HG02759 (cell line): ENCODE results near the gene CARHSP1.
"Not testable (repeated sequence)": the region's sequence is repeated elsewhere in the genome, so short reads cannot be mapped to it uniquely, and the experiment has no call there.

ENCODE experiments used
- ATAC-seq: cut with Tn5 transposase; IDR thresholded peaks from one replicate; pipeline ENCODE4 v1.9.1; 2021; ENCODE audit warnings: mild to moderate bottlenecking, moderate library complexity; ENCODE audit not compliant: unreplicated experiment

CARHSP1 gene

DNA sequence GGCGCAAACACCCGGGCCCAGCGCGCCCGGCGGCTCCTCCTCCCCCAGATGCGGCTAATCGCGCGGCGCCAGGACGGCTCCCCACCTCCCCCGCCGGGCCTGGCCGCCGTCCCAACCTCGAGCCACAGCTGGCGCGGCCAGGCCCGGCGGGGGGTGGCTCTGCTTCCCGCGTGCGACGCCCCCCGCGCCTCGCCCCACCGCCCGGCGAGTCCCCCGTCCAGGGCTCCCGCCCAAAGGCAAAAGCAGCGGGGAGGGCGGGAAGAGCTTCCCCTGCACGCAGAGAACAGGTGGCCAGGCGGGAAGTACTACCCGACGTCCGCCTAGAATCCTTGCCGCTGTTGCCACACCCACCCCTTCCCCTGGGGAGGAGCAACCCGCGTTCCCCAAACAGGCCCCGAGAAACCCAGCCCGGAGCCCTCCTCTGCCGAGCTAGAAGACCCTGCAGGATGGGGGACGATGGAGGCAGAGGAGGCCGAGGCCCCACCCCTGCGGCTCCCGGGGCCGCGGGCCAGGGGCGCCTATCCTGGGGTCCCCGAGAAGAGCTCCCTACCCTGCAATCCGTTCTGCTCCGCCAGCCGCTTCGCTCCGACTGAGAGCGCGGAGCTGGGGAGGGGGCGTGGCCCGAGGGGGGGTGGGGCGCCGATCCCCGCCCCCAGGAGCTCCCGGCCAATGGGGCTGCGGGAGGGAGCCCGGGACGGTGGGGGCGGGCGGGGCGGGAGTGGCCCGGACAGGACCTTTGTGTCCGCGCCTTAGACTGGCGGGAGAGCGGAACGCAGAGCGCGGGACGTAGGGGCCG lies at the start of gene CARHSP1:
Gene CARHSP1, minus strand, starts transcription at position 591 of the 796 bp plus-strand sequence. CDS start 9,678 bp downstream, outside the sequence.
- peak; percentile 71 for ATAC-seq

GRCh38 chr16:8917336-8917735 lies 48.5 kb upstream of the CARHSP1 start:
- ATAC-seq, result not testable (repeated sequence)

- no peak for ATAC-seq
These were observed 47.9 kb upstream of the CARHSP1 start for GRCh38 chr16:8916541-8917225.

DNA sequence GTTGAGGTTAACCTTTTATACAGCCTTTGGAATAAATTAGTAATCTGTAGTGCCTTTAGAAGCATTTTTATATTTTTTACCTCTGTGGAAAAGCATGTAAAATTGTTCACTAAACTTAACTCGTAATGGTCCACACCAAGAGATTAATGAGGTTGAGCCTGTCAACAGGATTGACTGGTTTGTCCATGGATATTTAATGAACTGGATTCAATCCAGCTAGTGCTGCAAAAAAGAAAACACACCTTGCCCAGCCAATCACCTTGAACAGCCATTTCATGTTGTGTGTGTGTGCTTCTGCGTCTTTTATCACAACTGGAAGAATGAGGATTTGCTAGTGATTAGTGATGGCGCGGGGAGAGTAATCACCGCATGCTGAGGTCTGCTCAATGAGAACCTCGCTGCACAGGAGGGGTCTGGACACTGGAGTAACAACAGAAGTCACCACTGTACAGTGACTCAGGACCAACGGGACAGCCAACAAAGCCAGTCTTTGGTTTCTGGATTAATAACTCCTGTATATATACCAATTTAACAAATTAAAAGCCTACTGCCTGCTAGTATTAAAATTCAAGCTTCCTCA lies 47.0 kb upstream of the CARHSP1 start:
- ATAC-seq, result no peak

- no peak for ATAC-seq
These were observed 45.3 kb upstream of the CARHSP1 start for GRCh38 chr16:8914098-8914497.

DNA sequence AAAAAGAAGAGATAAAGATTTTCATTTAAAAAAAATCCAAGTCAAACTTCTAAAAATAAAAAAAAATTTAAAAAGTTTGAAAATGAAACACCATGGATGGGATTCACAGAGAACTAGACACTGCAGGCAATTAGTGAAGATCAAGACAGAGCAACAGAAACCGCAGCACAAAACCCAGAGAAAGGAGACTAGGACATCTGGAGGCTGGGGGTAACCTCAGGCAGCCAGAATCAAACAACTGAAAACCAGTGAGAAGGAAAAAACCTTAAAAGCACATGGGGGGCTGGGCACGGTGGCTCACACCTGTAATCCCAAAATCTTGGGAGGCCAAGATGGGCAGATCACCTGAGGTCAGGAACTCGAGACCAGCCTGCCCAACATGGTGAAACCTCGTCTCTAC lies 44.0 kb upstream of the CARHSP1 start:
- ATAC-seq, result no peak

- ATAC-seq, result no peak
These were observed 42.0 kb upstream of the CARHSP1 start for GRCh38 chr16:8910811-8911210.

DNA sequence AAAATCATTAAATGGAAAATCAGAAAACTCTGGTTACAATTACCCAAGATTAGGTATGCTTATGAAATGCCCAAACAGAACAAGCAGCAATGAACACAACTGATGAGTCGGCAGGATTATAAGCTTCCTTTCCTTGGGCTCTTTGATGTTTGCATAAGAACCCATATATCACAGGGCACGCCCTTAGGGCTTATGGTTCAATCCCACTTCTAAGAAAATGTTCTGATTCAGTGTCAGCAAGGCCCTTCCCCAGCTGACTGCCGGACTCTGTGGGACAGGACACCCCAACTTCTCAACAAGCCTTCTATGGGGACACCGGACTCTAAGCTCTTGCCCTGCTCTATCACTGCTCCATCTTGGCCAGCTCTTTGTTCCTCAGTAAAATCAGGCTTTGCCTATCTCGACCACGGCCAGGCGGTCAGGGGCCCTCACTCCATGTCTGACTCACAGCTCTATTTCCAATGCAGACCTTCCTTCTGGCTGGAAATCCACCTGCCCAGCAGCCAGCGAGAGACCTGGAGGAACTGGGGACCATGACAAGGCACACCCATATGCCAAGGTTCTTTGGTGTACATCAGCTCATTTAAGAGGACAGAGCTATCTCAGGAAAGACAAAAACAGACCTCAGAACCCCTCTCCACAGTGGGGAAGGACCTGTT lies 40.1 kb upstream of the CARHSP1 start:
- no peak for ATAC-seq

DNA sequence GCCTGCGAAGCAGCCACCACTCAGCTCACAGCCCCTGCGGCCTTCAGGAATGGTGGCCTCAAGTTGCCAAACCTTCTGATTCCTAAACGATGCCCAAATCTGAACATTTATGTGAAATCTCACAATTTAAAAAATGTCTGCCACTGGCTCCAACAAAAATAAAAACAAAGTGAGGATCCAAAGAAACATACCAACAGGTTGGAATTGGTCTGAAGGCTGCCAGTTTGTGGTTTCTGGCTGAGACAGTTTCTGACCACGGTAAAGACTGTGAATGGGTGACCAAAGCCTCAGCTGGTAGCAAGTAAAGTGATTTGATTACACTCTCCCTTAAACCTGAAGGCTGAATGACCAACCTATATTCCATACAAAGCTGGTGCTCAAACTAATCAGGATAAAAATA lies 38.3 kb upstream of the CARHSP1 start:
- no peak for ATAC-seq

DNA sequence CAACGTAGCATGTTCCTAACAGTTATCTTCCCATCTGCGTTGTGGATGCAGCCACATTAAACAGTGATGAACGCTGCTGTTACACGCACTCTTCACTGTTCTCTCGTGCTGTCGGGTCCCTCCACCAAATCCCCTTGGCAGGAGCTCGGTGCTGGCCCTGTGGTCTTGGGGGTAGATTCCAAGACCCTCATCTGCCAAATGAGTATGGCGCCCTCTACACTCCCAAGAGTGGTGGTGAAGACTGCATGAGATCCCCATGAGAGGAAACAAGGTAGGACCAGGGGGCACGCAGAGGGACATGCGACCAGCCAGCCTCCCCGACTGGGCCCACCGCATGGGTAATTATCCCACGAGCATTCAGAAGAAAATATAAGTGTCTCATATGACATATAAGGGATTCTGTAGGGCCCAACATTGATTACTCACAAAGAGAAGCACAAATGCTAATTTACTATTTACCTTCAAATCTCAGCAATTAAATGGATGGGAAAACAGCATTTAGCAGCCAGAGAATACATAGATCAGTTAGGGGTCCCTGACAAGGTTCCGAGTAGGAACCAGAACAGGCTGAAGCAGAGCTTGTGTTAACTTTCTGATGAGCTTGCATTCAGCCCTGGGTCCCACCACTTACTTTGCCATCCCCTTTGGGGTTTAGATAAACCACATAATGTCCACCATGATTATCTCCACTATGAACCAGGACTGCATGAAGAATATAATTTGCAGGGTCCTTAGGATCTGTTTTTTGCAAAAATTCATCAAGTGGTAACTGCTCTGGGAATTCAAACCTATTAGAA lies 37.2 kb upstream of the CARHSP1 start:
- ATAC-seq, result no peak

- ATAC-seq, result no peak
These were observed 36.5 kb upstream of the CARHSP1 start for GRCh38 chr16:8905168-8905762.

DNA sequence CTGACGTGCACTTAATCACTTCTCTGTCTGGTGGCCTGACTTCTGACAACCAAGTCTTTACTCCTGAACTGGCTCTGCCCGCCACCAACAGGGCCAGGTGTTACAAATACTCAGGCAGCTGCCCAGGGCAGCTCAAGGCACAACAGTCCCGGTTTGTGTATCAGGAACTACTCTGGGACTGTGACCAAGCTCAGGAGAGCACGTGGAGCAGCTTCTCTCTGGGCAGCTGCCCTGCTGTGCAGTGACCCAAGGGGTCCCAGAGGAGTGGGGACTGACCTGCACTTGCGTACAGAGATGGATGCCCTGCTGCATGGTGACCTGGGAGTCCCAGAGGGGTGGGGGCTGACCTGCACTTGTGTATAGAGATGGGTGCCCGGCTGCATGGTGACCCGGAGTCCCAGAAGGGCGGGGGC lies 35.2 kb upstream of the CARHSP1 start:
- ATAC-seq, result no peak

DNA sequence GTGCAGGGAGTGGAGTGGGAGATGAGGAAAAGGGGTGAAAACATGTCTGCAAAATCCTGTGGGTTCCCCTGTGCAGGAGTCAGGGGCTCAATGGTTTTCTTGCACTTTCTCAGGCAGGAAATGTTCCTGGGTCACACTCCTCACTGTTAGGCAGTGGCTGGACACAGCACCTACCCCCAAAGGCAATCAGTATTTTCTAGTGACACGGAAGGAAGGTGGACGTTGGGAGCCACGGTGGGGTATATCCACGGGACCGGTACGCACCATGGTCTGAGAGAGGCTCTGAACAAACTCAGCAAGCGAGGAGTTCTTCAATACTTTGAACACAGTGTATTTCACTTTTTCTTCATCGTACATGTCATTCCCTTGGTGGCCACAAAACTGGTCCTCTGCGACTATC lies 34.2 kb upstream of the CARHSP1 start:
- ATAC-seq, result no peak

DNA sequence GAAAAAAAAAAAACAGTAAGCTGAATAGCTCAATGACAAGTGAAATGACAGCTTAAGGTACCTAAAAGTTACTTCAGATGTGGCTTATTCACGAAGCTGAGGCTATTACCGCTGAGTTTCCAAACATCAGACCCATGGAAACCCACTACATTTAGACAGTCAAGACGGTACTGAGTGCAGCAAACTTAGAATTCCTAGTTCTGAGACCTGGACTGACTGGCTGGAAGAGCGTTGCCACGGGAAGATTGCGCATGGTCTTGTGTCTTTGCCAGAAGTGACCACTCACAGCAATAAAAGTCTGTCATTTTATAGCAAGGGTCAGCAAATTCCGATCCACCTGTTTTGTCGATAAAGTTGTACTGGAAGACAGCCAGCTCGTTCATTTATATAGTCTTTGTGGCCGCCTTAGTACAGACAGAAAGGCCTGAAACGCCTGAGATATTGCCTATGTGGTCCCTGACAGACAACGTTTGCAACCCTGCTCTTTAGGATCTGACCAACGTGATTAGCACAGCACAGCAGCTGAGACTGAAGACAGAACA lies 32.6 kb upstream of the CARHSP1 start:
- ATAC-seq, result no peak

DNA sequence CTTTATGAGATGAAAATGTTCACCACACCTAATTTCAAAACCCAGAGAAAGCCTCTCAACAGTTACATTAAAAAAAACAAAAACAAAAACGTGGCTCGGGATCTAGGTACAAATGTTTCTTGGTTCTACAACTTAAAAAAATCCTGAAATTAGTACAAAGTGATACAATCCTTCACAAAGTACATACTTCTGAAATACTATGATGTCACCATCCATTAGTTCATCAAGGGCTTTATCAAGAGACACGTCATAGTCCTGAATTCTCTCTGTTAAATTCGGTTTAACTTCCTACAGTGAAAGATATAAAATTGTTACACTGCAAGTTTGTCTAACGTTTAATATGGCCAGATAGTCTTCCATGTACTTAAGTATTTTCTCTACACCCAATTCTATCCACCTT lies 31.5 kb upstream of the CARHSP1 start:
- no peak for ATAC-seq

- no peak for ATAC-seq
These were observed 31.0 kb upstream of the CARHSP1 start for GRCh38 chr16:8899709-8900317.

GRCh38 chr16:8898660-8899318 lies 30.0 kb upstream of the CARHSP1 start:
- no peak for ATAC-seq

- no peak for ATAC-seq
These were observed 26.0 kb upstream of the CARHSP1 start for GRCh38 chr16:8894736-8895334.
